COLO829 (cell line): ENCODE results near the gene LRP1B.

ENCODE experiments used
- DNase-seq: peaks from one replicate; pipeline ENCODE4 v3.0.0; 2012; ENCODE audit warnings: low spot score

LRP1B gene

DNA sequence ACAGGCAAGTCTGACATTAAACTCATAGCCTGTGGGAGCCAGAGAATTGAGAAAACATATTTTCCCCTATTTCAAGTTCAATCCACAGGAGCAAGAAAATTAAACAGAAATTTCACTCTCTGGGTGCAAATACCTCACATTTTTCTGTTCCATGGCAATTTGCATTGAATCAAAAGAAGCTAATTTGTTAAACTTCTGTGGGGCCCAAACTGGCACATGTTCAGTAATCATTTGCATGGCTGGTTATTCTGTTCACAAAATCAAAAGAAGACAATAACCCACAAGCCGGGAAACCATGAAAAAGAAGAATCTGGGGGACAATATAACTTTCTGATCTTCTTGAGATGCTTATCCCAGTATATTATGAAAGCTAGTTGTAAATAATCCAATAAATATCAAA lies 363.1 kb downstream of the LRP1B start:
- DNase-seq: no peak

DNA sequence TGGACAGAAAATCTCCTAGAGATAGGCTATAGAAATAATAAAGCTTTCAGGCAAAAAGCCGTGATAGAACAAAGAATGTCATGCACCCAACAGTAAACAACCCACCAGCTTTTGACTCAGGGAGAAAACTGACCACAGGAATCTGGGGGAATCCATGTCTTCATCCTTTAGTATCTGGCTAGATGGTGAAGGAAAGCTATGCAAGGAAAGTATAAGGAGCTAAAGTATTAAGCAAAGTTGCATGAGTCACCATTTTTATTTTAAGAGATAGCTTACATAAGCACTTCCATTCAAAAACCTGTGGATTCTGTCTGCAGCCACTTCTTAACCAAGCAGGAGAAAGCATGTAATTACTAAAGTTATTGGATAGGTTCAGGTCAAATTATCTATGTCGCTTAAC lies 363.8 kb downstream of the LRP1B start:
- no peak for DNase-seq

DNA sequence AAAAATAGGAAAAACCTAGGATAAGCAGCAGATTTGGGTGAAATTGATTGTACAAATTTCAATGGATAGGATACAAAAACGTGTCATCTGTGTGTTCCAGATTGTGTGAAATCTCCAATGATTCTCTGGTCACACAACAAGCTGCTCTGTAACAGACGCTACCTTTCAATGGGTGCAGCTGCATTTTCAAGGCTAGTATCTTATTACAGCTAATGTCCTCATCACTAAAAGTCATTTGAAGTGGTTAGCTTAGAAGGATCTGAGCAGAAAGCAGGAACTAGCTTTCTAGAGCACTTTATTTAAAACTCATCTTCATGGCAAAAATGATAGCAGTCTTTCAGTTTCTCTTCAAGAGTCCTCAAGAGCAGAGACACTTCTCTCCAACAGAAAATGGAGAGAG lies 364.6 kb downstream of the LRP1B start:
- DNase-seq: no peak

DNA sequence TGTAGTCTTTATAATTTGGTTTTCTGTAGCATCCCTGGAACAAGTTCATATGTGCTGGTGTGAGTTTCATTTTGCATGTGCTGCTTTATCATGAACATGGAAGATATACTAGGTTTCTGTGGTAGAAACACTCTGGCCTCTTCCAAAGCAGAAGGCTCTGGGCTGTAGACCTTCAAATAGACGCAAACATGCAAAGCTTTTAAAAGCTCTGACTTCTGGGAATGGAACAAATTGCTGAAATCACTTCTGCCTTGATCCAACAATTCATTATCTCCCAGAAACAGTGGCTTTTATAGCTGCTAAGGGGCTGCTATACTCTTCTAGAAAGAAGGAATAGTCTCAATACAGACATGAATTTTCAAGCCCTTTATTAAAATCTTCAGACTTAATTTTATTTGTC lies 382.2 kb downstream of the LRP1B start:
- DNase-seq: no peak

DNA sequence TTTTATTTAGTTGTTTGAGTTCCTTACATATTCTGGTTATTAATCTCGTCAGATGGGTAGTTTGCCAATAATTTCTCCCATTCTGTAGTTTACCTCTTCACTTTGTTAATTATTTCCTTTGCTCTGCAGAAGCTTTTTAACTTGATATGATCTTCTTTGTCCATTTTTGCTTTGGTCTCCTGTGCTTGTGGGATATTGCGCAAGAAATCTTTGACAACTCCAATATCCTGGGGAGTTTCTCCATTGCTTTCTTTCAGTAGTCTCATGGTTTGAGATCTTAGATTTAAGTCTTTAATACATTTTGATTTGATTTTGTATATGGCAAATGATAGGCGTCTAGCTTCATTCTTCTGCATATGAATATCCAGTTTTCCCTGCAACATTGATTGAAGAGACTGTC lies 389.2 kb downstream of the LRP1B start:
- no peak for DNase-seq

DNA sequence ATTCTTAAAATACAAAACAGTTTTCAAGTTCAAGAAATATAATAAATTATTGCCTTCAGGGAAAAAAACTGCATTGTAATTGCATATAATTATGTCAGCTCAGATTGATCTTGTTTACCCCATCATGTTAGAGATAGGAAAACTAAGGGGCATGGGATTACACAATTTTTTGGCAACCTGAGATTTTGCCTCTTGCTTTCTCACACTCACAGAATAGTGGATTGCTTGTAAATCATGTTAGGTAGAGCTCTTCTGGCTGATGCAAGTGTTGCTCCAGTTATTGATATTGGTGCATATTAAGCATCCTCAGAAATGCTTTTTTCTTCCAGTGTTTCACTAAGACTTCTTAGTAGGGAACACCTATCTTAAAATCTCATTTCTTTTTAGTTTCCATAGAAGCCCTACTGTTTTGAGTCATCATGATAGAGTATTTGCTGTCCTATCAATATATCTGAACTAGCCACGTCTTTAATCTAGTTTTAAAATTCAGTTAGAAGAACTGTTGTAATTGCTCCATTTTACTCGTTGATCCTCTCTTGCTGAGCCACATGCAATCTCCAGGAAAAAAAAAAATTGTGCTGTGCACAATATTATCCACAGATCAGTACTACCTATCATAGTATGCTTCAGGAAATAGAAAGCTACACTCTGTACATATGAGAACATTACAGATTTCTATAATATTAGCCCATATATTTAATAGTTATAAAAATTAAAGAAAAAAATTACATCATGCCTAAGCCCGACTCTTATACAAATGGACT lies 393.1 kb downstream of the LRP1B start:
- DNase-seq: no peak

DNA sequence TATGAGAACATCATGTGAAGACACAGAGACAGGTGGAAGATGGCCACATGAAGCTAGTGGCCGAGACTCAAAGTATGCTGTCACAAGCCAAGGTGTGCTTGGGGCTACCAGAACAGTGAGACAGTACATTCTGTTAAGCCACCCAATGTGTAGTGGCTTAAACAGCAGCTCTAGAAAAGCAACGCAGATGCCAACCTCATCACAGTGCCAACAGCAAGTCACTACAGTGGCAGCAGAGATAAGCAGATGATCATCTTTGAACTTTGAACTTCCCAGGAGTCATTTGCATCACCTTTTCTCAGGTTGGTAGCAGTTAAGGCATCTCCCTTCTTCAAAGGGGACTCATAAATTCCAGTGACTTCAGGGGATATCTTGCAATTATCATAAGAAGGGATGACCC lies 394.4 kb downstream of the LRP1B start:
- no peak for DNase-seq

DNA sequence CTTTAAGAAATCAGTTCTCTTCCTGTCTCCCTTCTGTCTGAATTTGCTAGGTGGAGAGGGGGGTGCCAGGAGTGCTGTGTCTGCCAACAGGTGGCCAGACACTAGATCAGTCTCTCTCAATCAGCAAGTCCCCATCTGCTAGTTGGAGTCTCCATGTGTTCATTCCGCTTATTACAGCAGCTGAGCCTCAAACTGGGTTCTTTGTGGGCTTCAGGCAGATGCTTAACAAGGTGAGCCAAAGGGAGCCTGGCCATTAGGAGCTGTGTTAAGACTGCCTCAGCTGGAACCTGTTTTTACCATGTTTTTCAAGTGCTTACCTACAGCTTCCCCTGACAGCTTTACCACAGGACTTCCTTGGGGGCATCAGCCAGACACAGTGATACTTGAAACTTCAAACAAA lies 401.9 kb downstream of the LRP1B start:
- DNase-seq: no peak

DNA sequence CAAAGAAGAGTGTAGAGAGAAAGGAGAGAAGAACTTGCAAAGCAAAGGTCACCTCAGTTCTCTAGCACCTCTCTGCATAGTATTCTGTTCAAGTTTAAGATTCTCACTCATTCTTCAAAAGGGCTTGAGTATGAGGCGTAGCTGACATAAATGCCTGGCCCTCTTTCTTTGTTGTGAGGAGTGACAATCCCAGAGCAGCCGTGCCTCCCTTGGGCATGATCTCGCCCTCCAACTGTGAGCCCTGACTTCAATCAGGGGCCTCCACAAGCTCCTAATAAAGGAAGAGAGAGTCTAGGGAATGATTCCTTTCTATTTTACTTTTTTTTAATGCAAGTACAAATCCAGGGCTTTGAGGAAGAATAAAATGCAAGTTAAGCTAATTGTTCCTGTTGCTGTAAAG lies 402.7 kb downstream of the LRP1B start:
- DNase-seq: no peak

DNA sequence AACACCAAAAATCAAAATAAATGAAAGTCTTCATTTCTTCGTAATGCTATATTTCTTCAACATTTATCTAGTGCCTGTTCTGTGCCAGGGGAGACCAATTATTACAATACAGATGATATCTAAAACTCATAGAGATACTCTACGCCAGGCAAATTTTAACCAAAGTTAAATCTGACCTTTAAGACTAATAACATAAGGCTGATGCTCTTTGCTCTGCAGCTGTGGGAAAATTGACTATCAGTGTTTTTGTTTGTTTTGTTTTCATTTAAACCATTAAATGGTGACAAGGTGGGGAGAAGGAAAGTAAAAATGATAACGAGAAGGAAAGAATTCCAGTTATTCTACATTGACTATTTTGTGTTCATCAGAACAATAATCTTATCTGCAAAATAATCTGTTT lies 406.4 kb downstream of the LRP1B start:
- no peak for DNase-seq

DNA sequence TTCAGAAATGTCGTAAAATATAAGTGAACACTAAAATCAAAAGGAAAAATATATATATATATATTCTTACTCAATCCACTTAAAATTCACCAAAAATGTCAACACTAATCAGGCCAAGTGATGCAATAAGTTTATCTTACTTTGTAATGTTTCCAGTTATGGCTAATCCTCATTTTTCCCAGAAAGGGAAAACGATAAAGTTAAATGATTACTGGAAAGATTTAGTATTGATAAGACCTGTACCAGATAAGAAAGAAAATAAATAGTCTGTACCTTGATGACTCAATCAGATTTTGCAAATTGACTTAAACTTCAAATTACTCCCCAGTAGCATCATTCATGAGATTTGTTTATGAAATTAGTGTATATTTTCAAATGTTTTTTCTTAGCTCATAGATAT lies 407.0 kb downstream of the LRP1B start:
- no peak for DNase-seq

DNA sequence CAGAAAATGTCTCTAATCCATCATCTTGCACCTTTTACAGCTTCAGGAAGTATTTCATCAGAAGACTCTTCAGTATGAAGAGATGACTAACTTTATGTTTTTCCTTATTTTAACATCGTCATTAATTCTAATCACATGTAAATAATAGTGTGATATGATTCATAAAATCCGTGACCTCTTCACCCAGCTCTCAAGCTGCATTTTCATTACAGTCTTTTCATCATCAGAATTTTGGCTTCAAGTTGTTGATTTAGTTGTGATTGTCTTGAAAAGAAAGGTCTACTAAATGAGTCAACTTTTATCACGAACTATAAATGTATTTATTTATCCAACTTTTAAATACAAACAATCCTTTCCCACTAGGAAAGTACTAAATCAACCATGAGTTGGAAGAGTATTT lies 410.3 kb downstream of the LRP1B start:
- no peak for DNase-seq

DNA sequence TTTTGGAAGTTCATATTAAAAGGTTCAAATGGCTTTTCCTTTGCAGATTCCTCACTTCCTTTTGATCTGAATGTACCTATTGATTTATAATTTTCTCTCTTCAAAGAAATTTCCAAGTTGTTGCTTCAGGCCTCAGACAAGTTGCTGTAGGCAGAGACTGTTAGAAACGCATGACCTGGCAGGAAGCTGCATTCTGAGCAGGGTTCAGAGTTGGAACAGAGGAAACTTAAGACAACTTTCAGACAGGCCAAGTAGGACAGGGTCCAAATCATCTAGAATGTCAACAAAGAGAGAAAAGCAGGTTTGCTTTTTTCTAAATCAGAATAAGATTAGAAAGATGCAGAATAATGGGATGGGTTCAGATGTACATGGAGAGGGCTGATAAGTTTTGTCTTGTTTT lies 416.3 kb downstream of the LRP1B start:
- no peak for DNase-seq

DNA sequence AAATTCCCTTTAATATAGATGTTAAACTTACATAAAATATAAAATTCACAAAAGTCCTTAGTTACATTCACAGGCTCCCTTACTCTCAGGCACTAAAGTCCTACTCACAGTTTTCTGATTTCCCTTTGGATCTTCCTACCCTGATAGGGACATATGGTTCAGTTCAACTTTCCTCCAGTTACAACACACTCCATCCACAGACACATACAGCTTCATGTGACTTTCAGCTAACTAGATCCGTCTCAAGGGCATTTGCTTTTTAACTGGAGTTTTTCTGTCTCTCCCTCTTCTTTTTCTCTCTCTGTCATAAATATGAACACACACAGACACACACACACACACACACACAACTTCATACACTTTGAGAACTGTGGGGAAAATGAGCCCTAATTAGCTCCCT lies 419.2 kb downstream of the LRP1B start:
- DNase-seq: no peak

DNA sequence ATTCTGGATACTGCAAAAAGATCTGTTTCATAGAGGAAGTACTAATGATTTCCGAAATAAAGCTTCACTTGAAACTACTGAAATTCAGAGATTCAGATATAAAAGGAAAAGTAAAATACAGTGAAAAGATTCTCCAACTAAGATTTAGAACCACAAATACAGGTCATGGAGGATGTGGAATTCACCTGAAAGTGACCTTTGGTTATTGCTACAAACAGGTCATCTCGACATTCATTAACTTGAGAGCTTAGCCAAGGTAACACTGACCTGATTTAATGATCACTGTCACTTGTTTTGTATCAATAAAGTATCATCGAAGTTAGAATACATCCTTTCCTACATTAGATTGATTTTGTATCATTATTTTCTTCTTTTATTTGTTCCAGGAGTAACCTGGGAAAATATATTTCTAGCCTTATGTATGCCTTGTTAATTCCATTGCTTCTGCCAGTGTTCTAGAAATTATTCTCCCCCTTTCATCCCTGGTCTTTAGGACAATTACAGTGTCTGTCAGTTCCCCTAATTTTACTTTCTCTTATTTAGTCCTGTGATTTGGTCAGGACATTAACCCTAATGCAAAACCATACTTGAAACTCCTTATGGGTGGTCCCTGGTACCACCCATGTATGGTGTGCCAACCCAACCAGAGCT lies 420.1 kb downstream of the LRP1B start:
- no peak for DNase-seq

DNA sequence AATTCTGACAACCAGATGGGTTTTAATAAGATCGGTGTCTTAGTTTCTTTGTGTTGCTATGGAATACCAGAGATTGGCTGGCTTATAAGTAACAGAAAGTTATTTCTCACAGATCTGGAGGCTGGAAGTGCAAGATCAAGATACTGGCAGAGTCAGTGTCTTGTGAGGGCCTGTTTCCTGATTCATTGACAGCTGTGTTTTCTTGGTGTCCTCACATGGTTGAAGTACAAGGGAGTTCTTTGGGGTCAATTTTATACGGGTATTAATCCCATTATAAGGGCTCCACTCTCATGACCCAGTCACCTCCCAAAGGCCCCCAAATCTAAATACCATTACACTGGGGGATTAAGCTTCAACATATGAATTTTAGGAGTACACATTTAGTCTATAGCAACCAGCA lies 421.1 kb downstream of the LRP1B start:
- DNase-seq: no peak

DNA sequence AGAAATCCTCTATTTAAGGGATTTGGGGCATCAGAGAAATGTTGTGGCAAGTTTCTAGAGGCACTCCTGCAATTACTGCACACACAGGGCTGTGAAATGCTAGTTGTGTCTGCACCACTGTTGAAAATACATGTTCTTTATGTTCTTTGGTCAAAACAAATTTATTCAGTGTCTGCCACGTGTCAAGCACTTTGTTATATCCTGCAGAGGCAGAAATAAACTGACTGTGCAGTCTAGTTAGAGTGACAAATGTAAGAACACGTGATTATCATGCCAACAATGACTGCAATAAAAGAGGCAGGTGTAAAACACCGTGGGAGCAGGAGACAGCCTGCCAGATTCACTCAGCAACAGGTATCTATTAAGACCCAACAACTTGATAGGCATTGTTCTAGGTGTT lies 423.3 kb downstream of the LRP1B start:
- DNase-seq: no peak

DNA sequence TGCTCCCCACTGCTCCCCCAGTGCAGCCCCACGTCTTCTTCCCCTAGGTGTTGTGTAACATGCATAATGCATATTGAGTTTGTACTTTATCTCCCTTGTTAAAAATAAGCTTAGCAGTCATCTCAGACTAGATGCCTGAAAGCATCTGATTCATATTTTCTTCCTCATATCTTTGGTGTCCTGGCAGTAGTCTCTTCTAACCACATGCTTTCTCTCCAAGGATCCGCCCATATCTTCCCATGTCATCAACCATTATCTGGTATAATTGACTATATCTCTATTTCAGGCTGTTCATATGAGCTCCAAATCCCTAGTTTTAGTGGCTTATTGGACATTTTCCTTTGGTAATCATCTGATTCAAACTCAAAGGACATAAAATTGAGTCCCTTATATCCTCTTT lies 426.3 kb downstream of the LRP1B start:
- no peak for DNase-seq

DNA sequence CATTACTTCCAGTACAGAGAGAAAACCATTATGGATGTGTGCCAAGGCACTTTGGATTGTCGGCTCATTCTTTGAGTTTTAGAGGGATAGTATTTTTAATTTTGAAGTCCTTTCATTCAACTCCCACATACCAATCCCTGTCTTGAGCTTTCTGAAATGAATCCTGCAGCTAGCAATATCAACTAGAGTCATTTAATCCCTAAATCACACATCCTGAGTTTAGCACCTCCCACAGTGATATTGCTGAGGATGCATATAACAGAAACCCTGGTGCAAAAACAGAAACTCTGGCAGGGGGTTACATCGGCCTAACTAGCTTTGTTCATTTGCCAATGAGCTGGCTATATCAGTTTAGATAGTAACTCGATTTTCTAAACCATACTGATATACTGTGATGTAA lies 427.3 kb downstream of the LRP1B start:
- DNase-seq: no peak

DNA sequence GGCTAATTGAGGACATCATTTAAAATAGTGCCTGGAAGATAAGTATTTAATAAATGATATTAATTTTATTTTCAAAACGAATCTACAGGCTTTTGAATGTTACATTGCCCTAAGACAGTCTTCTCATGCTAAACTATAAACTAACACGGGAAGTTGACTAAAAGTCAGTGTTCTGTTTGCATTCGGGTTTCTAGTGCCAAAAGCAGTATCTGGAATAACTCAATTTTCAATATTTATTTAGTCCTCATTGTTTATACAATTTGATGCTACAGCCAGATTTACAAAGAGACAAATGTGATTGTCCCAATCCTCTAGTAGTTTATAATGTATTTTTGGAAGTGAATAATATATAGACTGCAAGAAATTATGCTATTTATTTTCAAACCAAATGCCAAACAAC lies 429.2 kb downstream of the LRP1B start:
- no peak for DNase-seq

DNA sequence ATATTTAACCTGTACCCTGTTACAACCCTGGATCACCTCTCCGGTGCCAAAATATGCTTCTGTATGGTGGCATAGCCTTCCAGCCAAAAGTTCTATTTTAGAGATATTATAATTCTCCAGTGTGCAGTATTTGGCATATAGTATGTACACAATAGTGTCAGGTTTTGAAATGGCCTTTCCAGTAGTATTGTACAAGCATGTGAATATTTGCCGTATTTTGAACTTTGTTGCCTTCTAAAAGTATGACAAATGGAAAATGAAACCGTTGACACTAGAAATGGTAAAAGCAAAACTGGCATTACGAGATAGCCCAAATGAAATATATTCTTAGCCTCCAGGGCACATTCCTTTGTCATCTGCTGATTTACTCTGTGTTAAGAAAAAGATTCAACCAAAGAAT lies 431.2 kb downstream of the LRP1B start:
- DNase-seq: no peak

DNA sequence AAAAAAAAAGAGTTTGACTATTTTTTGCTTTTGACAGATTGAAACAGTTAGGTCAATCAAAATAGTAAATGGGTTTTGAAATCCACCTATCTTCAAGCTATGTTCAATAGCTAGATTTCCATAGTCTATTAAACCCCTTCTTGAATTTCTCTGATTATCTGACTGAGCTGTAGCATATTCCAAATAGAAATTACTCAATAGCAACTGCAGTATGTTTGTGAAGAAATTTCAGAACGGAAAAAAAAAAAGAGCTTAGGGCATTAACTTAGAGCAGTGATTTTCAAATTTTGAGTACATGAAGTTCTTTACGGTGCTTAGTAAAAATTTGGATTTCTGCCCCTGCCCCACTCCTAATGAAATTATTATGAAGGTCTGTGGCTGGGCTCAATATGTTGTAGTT lies 432.3 kb downstream of the LRP1B start:
- DNase-seq: no peak

DNA sequence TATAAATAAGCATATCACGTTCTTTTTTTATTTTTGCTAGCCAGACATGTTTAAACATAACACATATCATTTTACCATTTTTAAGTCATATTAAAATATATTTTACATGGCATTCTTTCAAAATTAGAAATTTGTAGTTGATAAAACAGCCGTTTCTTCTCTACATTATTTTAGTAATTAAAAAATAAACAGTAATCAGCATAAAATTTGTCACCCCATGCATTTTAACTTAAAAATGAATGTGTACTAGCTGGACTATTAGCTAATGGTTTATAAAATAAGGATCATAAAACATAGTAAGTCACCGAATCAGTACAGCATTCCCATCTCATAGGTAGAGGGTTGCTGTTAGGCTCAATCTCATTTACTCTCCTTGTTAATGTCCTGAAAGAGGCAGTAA lies 433.8 kb downstream of the LRP1B start:
- no peak for DNase-seq

DNA sequence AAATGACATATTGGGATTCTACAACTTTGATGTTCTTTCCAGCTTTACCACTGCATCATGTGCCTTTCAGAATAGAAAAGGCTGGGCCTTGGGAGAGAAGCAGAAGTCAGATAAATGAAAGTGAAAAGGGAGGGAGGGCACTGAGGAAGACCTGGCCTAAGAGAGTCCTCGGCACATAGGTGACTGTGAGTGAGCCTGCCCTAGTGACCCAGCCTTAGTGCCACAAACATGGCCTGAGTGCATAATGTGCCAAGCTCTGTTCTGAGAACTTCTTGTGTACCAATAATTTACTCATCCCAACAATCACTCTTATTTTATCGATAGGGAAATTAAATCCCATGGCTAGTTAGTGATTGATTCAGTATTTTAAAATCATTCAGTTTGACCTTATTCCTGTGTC lies 436.6 kb downstream of the LRP1B start:
- DNase-seq: no peak
